Stimulated activated CD4-positive, alpha-beta T cell treated with anti-CD3 and anti-CD28 coated beads, Interleukin-15, amount 100 ng/mL, for 24 hours (primary cell): Measurements from ENCODE around the gene OR5C1.
"Not testable (repeated sequence)": the region's sequence is repeated elsewhere in the genome, so short reads cannot be mapped to it uniquely, and the experiment has no call there.

Experiments used
- DNase-seq: peaks from one replicate; pipeline ENCODE4 v3.0.0-alpha.2; 2020

The OR5C1 gene

DNA sequence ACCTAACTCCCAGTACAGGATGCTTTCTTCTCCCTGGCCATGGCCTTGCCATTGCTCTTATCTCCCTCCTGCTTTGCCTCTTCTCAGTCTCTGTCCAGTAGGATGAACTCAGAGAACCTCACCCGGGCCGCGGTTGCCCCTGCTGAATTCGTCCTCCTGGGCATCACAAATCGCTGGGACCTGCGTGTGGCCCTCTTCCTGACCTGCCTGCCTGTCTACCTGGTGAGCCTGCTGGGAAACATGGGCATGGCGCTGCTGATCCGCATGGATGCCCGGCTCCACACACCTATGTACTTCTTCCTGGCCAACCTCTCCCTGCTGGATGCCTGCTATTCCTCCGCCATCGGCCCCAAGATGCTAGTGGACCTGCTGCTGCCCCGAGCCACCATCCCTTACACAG lies at the start of gene OR5C1:
Gene OR5C1 (plus strand): TSS at position 103 of the 400 bp plus-strand sequence. CDS start 0 bp downstream, at position 103.
- no peak for DNase-seq

DNA sequence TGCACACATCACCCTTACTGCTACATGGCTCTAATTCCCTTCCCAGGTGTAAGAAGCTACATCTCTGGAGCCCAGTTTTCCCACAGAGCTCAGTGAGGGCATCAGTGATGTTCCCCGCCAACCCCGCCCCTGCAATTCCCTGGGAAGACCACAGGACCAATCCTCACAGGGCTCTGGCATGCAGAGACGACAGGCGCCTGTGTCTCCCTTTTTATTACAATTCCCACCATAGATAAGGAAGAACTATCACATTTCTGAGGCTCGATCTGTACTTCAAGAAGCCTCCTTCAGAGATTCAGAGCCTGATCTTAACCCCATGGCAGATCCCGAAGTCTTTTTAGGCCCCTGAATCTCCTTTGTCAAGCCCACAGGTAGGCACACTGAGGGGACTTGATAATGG lies 46.7 kb upstream of the OR5C1 start, which contains the start of gene OR1L6:
Gene OR1L6 (plus strand): TSS at position 301 of the 400 bp plus-strand sequence. CDS start 7,545 bp downstream, outside the sequence.
- no peak for DNase-seq

DNA sequence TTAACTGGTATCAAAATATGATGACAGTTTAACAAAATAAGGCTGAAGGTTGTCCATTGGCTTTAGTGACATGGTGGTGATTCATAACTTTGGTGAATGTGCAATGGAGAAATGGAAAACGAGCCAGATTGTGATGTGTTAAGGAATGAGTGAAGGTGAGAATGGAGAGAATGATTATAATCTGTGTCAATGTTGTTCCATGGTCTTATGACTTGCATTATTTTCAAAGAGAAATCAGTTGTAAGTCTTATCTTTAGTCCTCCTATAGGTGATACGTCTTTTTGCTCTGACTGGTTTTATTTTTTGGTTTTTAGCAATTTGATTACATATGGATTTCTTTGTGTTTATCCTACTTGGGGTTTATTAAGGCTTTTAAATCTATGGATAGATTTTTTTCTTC lies 33.9 kb upstream of the OR5C1 start:
- no peak for DNase-seq

DNA sequence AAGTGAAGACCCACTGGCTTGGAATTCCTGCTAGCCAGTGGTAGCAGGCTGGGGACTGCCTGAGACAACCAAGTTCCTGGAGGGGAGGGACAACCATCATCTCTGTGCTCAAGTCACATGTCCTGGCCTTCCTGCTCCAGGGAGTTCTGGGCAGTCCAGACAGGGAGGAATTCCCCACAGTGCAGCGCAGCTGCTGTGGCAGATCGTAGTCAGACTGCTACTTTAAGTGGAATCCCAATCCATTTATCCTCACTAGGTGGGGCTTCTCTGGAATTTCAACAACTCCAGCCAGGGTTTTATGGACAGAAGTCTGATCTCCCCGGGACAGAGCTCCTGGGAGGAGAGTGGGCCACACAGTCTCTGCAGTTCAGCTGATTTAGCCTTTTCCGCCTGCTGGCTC lies 20.9 kb upstream of the OR5C1 start:
- no peak for DNase-seq

DNA sequence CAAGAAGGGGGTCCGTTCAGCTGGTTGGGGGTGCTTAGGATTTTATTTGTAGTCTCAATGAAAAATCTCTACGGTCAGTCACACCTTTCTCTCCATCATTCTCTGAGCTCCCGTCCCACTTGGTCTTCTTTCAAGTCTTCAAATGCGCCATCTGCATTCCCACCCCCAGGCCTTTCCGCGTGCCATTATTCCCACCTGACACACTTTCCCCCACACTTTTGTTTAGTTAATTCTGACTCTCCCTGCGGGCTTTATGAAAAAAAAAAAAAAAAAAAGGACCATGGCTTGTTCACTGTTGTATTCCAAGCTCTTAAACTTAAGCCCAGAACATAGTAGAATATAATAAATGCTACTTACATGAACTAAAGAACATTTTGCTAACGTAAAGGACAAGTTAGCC lies 11.7 kb upstream of the OR5C1 start:
- DNase-seq, result no peak

DNA sequence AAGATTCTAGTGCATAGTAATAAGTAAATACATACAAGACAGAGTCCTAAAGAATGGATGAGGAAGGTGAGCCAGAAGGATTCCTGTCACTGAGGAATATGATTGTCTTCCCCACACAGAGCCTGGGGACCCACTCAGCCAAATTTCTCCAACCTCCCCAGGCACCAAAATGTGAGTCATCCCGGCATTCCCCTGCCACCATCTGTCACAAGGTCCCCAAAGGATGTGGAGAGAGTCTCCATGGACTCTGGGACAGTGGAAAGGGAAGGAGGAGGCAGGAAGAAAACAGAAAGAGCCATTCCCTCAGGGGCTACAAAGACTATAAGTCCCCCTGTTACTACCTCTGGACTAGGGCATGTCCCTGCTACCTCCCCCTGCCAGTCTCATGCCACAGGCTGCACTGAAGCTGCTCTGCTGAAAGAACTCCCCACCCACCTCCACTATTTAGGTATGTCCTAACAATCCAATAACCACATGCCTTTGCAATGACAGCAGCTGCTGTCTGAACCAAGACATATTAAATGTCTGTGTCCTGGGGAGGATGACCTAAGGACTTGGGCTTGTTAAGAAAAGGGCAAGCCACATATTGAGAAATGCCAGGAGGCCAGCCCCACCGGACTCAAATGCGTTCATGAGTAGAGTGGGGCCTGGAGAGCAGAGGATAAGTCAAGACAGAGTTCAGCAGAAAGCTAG lies 10.7 kb upstream of the OR5C1 start:
- no peak for DNase-seq

DNA sequence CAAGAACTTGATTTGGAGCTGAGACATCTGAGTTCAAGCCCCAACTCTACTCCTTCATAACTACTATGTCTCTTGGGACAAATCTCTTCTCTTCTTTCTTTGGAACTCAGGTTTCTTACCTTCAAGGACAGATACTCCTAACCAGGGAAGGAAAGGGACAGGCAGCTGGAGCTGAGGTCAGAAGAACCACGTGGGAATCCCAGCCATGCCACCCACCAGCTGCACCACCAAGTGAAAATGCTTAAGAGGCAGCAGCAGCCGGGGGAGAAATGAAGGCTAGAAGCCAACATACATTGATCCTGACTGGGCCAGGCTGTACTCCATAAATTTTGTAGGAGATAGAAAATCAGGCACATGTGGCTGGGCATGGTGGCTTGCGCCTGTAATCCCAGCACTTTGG lies 9.6 kb upstream of the OR5C1 start:
- no peak for DNase-seq

DNA sequence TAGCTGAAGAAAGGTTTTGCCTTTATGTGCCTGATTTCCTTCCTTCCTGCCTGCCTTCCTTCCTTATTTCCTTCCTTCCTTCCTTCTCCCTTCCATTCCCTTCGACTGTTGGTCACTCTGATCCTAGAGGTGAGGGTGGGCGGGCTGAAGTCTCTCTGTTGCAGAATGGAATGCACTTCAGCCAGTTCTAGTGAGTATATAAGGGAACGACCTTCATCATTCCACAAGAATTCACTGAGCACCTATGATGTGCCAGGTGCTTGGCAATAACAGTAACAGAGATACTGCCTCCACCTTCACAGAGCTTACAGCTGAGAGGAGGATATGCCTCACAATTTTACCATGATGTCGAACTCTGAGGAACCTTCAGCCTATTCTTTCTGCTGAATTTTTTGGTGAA lies 8.7 kb upstream of the OR5C1 start:
- no peak for DNase-seq

DNA sequence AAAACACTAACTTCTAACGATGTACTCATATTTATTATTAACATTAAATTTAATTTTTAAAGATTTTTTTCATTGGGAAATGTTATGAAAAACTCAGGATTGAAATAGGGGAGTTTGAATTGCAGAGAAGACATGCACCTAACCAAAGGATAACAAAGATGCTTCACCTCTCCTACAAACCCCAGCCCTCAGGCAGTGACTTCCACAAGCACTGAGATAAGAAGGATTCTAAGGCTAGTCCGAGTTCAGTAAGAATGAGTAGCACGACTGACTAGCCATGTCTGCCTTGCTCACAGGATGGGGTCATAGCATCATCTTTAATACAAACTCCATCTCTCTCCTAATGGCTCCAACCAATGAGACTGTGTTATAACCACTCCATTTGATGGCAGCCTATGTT lies 7.1 kb upstream of the OR5C1 start:
- DNase-seq, result no peak

DNA sequence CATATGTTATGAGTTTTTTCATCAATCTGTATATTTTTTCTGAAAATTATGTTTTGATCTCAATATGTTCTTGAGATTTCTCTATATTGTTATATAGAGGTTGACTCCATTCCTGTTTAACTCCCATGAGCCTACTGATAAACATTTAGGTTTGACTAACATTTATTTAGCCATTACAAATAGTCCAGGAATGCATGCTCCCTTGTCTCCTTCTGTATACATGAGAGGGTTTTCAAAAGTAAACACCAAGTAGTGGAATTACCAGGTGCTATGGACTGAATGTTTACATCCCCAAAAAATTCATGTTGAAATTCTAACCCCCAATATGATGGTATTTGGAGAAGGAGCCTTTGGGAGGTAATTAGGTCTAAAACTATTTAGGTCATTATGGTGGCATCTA lies 3.5 kb upstream of the OR5C1 start:
- no peak for DNase-seq

DNA sequence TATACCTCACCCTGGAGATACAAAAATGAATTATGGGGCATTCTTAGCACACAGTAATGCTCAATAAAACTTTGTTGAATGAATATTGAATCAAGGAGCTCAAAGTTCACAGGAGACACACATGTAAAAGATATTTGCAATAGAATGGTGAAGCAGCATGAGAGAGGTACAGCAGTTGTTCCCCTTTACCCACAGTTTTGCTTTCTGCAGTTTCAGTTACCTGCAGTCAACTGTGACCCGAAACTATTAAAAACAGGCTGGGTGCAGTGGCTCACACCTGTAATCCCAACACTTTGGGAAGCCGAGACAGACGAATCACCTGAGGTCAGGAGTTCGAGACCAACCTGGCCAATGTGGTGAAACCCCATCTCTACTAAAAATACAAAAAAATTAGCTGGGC lies 2.4 kb upstream of the OR5C1 start:
- DNase-seq, result no peak

DNA sequence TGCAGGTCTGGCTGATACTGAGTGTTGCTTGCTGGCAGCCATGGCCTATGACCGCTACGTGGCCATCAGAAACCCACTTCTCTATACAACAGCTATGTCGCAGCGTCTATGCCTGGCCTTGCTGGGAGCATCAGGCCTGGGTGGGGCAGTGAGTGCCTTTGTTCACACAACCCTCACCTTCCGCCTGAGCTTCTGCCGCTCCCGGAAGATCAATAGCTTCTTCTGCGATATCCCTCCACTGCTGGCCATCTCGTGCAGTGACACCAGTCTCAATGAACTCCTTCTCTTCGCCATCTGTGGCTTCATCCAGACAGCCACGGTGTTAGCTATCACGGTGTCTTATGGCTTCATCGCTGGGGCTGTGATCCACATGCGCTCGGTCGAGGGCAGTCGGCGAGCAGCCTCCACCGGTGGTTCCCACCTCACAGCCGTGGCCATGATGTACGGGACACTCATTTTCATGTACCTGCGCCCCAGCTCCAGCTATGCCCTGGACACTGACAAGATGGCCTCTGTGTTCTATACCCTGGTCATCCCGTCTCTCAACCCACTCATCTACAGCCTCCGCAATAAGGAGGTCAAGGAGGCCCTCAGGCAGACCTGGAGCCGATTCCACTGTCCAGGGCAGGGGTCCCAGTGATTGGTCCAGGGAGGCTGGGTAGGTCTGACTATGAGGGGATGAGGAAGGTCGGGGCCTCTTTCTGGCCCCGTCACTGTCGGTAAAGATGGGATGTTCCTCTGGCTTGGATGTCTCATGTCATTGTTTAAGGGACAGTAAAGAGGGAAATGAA lies 718 bp downstream of the OR5C1 start:
- DNase-seq, result no peak

DNA sequence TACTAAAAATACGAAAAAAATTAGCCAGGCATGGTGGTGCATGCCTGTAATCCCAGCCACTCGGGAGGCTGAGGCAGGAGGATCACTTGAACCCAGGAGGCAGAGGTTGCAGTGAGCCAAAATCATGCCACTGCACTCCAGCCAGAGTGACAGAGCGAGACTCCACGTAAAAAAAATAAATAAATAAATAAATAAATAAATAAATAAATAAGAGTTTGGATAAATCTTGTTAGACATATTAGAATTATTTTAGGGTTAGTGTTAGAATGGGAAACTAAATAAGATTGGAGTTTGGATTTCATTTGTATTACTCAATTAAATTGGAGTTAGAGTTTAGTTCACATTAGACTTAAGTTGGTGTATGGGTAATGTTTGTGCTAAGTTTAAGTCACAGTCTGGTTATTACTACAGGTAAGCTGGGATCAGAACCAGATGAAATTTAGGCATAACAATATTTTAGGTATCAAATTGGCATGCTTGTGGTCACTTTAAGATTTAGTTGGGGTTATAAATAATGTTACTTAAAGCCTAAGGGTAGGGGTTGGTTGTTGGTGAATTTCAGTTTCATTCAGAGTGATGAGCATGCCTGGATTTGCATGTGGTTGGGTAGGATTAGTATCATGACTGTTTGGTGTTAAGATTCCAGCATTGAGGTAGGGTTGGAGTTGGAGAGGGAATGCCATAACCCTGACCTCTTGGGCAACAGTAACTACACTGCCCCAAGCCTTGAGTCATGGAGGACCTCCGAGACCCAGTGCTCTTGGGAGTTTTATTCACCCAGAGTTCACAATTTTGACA lies 3.3 kb downstream of the OR5C1 start:
- no peak for DNase-seq

DNA sequence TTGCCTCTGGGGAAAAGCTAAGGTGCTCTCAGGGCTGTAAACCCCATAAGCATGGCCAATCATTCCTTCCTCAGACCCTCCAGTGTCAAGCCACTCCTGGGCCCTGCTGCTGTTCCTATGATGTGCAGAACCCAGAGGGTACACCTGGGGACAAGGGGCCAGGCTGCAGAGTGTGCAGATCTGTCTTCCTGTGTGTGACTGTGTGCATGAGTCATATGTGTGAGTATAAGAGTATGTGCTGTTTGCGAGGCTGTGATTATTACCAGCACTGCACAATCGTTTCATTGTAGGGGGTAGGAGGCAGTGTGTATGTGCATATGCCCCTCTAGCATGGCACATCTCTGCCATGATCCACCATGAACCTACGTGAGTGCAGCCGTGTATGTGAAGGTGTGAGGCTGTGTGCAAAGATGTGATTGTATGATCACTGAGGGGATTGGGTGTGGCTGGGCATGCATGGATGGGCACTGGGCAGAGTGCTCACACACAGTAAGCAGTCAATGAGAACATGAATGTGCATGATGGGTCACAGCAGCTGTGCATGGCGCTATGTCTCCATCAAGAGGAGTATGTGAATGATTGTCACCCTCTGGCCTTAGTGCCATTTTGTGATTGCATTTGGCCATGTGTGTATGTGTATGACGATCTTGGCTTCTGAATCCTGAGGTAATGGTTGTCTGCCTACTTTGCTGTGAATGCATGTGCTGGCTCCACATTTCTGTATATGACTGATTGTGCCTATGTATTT lies 8.8 kb downstream of the OR5C1 start:
- no peak for DNase-seq

DNA sequence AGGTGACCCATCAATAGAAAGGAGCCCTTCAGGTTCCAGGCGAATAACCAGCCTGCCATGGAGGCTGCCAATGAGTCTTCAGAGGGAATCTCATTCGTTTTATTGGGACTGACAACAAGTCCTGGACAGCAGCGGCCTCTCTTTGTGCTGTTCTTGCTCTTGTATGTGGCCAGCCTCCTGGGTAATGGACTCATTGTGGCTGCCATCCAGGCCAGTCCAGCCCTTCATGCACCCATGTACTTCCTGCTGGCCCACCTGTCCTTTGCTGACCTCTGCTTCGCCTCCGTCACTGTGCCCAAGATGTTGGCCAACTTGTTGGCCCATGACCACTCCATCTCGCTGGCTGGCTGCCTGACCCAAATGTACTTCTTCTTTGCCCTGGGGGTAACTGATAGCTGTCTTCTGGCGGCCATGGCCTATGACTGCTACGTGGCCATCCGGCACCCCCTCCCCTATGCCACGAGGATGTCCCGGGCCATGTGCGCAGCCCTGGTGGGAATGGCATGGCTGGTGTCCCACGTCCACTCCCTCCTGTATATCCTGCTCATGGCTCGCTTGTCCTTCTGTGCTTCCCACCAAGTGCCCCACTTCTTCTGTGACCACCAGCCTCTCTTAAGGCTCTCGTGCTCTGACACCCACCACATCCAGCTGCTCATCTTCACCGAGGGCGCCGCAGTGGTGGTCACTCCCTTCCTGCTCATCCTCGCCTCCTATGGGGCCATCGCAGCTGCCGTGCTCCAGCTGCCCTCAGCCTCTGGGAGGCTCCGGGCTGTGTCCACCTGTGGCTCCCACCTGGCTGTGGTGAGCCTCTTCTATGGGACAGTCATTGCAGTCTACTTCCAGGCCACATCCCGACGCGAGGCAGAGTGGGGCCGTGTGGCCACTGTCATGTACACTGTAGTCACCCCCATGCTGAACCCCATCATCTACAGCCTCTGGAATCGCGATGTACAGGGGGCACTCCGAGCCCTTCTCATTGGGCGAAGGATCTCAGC lies 11.6 kb downstream of the OR5C1 start, which contains the start of gene OR1K1:
Gene OR1K1 (plus strand): TSS at position 58 of the 995 bp plus-strand sequence. CDS start 0 bp downstream, at position 58.
- DNase-seq, result no peak

DNA sequence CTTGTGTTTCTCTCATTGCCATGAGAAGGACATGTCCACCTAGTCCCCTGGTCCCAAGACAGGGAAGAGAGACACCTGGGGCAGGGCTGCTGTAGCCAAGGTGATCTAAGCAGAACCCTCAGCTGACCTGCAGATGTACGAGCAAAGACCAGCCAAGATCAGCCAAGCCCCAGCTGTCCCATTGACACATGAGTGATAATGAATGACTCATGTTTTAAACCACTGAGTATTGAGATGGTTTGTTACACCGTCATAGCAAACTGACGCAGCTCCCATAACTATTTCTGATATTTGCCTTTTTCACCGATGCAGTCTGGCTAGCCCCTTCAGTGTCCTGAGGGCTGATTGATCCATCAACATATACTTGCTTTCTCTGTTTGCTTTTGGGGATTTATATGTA lies 17.9 kb downstream of the OR5C1 start:
- peak; percentile 21 for DNase-seq

DNA sequence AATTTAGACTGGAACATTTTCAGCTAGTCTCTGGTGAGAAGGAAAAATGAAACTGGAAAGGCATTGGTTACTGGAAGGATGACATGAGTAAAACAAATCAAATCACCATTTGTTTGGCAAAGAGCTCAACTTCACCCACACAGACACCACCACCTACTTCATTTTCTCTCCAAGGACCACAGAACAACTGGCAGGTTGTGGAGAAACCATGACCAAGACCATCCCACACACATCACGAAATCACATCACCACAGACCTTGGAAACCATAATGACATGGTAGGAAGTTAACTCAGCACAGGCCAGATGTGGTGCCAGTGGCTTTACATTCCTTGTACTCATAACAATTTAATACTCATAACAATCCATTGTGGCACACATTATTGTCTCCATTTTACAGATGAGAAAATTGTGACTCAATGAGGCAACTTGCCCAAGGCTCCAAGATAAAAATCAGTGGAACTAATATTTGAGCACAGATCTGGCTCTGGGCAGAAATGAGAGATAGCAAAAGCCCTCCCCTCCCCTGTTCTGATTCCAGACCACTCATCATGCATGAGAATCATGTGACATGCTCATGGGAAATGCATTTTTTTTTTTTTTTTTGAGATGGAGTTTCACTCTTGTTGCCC lies 18.7 kb downstream of the OR5C1 start:
- DNase-seq, result peak; percentile 73

DNA sequence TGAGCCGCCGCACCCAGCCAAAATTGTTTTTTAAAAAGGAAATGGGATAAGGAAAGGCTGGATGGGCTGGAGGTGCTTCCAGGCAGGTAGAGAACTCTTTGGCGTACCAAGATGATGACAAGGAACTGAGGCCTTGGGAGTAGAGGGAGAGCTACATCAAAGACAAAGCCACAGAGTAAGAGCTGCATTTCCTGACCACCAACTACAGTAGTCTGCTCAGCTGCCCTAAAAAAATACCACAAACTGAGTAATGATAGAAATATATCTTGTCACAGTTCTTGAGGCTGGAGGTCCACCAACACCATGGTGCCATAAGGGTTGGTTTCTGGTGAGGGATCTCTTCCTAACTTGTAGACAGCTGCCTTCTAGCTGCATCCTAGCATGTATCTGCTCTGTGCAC lies 19.4 kb downstream of the OR5C1 start:
- no peak for DNase-seq

DNA sequence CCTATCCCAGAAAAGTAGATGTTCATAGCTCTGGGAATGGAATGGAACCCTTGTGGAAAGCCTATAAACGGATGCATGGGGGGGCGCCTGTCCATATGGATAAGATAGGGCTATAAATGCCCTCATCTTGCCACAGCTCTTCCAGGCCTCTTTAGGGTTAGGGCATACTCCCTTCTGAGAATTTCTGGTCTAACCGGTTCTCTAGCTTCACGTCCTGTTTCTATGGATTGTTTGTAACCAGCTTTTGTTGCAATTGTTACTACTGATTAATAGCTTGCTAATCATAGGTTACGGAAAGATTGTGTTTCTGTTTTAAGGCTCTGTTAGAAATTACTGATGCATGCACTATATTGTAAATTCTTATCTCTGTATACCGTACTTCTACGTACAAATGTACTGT lies 20.5 kb downstream of the OR5C1 start:
- not testable (repeated sequence) for DNase-seq

DNA sequence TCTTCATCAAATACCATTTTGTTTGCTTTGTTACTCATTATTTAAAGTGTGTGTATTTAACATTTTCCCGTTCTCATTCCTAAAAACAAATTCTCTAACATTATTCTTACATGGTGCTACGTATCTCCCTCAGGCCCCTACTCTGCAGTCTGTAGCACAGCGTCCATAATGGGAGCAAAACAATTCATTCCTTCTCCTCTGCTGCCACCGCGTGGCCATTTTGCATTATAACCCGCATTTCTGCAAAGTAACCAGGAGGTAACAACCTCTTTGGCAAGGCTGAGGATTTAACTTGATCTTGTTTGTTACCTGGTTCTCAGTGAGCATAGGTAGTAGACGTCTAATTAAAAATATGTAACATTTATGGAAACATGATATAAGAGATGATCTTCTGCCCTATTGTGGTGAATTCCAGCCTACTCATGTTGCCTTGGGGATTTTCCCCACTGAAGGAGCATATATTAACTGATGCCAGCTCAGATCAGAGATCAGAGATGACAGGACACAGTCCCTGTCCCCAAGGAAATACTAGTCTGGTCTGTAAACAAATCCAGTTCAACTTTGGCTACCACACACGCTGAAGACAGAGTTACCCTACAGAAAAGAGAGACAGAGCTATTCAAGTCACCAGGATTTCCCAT lies 21.7 kb downstream of the OR5C1 start:
- DNase-seq, result peak; percentile 76
